Measurements from ENCODE around the gene SDK1. TPM values are rescaled to one million over a fixed set of nuclear protein-coding genes. Genes with fewer than 3 reads are reported as not detected.

Gene SDK1
- total and polyA plus RNA-seq, 2 experiments from 2014 or later, result not detected

DNA sequence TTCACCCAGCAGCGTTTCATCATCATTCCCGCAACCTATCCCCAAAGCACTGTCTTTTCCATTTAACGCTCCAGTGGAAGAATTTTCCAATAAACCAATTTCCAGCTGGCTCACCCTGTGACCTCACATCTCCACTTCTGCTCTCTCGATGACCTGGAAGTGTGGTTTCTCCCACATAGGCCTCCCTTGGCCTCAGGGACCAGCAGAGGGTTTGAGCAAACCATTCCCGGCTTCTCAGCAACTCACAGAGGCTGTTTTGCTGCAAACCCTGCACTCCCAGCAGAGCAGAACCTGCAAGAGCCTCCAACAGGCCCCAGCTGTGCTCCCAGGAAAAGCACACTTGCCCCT, 858.1 kb downstream of the SDK1 start:
- in situ Hi-C loops (cut with MboI), result no loop called here
- Histone ChIP-seq H3K79me2 (ENCODE audit: insufficient read depth) (no peaks in the 10 kb centered on the region), H3K4me2 (ENCODE audit: unreplicated experiment) (no peak overlapping the region), H3K9me2 (ENCODE audit: insufficient read depth) (no peaks in the 10 kb centered on the region), H3K27ac (no peak overlapping the region), H3F3A (ENCODE audit: insufficient read depth) (no peaks in the 10 kb centered on the region), H4K20me1 (ENCODE audit: insufficient read depth) (no peaks in the 10 kb centered on the region), H3K4me3 (no peak overlapping the region), H3K9me3 (ENCODE audit: low read depth) (no peaks in the 10 kb centered on the region), H3K9ac (no peak overlapping the region), H3K36me3 (ENCODE audit: low read depth) (no peaks in the 10 kb centered on the region), H2AFZ (no peak overlapping the region), H3K27me3 (replicated peaks; ENCODE audit: insufficient read depth) (no peaks in the 10 kb centered on the region), H3K4me1 (ENCODE audit: insufficient read depth) (no peaks in the 10 kb centered on the region)
- no peak for TF ChIP-seq EZH2 (IDR thresholded peaks at IDR 0.05; ENCODE audit: insufficient read depth, poor library complexity, severe bottlenecking)
- TF ChIP-seq EZH2phosphoT487 (IDR thresholded peaks at IDR 0.05; ENCODE audit: insufficient read depth, low read depth), result no peak
- 55 to 71% methylated on average over 5 of the region's 5 CpGs for WGBS, 2 experiments (ENCODE audit: low coverage in 1 of 2, low lambda C conversion rate in 2 of 2, missing lambda C conversion rate in 2 of 2)
- no peak for DNase-seq

DNA sequence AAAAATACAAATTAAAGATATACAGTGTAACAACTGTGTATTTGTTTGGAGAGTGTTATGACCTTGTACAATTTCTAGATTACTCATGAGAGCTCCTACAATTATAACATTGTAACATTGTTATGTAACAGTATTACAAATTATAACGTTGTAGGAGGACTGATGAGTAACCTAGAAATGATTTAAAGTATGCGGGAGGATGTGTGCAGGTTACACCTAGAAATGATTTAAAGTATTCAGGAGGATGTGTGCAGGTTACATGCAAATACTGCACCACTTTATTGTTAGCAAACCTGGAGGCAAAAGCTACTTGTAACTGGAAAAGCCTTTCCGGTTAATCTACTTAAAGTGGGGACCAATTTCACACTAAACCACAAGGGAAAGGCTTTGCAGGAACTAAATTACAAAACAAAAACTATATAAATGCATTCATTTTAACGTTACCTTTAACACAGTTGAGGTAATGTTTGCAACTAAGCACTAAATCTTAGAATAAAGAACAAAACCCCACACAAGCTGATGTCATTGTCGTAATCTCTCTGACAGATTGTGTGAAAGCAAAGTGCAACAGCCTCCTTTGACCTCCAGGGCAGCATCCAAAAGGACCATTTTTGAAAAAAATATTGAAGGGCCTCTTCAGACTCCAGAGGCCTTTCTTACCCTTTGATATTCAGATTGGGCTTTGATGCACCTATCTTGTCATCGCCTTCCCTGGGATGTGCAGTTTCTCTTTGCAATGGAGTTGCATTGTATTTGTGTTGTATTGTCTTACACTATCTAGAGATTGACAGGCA, 858.9 kb downstream of the SDK1 start:
- H3K4me3 ChIP-seq, result no peak overlapping the region
- H3K36me3 ChIP-seq (ENCODE audit: low read depth), result no peaks in the 10 kb centered on the region
- no peaks in the 10 kb centered on the region for H4K20me1 ChIP-seq (ENCODE audit: insufficient read depth)
- no peak overlapping the region for H3K9ac ChIP-seq
- in situ Hi-C loops (cut with MboI), result no loop called here
- H3K4me1 ChIP-seq (ENCODE audit: insufficient read depth), result no peaks in the 10 kb centered on the region
- no peak overlapping the region for H3K27ac ChIP-seq
- no peak overlapping the region for H3K4me2 ChIP-seq (ENCODE audit: unreplicated experiment)
- DNase-seq, result no peak
- no peaks in the 10 kb centered on the region for H3K9me2 ChIP-seq (ENCODE audit: insufficient read depth)
- no peaks in the 10 kb centered on the region for H3K9me3 ChIP-seq (ENCODE audit: low read depth)
- 47 to 49% methylated on average over 6 of the region's 6 CpGs for WGBS, 2 experiments (ENCODE audit: low coverage in 1 of 2, low lambda C conversion rate in 2 of 2, missing lambda C conversion rate in 2 of 2)
- H3K79me2 ChIP-seq (ENCODE audit: insufficient read depth), result no peaks in the 10 kb centered on the region
- H3F3A ChIP-seq (ENCODE audit: insufficient read depth), result no peaks in the 10 kb centered on the region
- H2AFZ ChIP-seq, result no peak overlapping the region
- no peaks in the 10 kb centered on the region for H3K27me3 ChIP-seq (replicated peaks; ENCODE audit: insufficient read depth)
- TF ChIP-seq EZH2phosphoT487 (IDR thresholded peaks at IDR 0.05; ENCODE audit: insufficient read depth, low read depth), result no peak
- no peak for TF ChIP-seq EZH2 (IDR thresholded peaks at IDR 0.05; ENCODE audit: insufficient read depth, poor library complexity, severe bottlenecking)

DNA sequence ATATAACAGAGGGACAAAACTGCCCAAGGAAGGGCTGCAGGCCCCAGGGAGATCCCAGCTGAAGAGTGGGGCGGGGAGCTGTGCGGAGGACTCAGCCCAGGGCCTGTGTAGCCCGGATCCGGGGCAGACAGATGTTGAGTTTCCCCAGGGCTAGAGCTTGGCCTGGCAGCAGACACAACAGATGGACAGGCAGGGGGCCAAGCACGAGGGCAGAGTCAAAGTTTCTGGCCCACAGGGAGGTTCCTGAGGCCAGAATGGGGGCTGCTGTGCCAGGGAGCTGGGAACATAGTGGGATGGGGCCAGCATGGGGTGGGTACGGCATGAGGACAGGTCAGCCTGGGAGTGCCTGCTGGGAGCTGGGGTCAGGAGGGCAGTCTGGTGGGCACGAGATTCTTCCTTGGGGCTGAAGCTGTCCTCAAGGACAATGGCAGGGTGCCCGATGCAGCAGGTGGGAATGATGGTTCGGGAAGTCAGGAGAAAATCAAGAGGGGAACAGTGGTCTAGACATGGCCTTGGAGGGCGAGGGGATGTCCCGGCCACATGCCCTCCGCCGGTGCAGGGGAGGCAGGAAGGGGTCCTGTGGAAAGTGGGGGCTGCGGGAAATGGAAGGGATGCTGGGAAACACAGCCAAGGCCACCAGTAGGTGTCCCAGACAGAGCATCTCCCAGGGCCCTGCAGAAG, 862.0 kb downstream of the SDK1 start:
- no peaks in the 10 kb centered on the region for H3K9me3 ChIP-seq (ENCODE audit: low read depth)
- H3K79me2 ChIP-seq (ENCODE audit: insufficient read depth), result no peaks in the 10 kb centered on the region
- no peaks in the 10 kb centered on the region for H3F3A ChIP-seq (ENCODE audit: insufficient read depth)
- H3K4me3 ChIP-seq, result no peak overlapping the region
- no peaks in the 10 kb centered on the region for H3K27me3 ChIP-seq (replicated peaks; ENCODE audit: insufficient read depth)
- 29 to 32% methylated on average over 14 of the region's 14 CpGs for WGBS, 2 experiments (ENCODE audit: low coverage in 1 of 2, low lambda C conversion rate in 2 of 2, missing lambda C conversion rate in 2 of 2)
- H3K4me2 ChIP-seq (ENCODE audit: unreplicated experiment), result no peak overlapping the region
- H3K27ac ChIP-seq, result no peak overlapping the region
- no peaks in the 10 kb centered on the region for H3K4me1 ChIP-seq (ENCODE audit: insufficient read depth)
- DNase-seq, result no peak
- TF ChIP-seq EZH2phosphoT487 (IDR thresholded peaks at IDR 0.05; ENCODE audit: insufficient read depth, low read depth) (no peak), EZH2 (IDR thresholded peaks at IDR 0.05; ENCODE audit: insufficient read depth, poor library complexity, severe bottlenecking) (no peak)
- no peaks in the 10 kb centered on the region for H4K20me1 ChIP-seq (ENCODE audit: insufficient read depth)
- in situ Hi-C loops (cut with MboI), result no loop called here
- no peak overlapping the region for H3K9ac ChIP-seq
- no peaks in the 10 kb centered on the region for H3K36me3 ChIP-seq (ENCODE audit: low read depth)
- no peak overlapping the region for H2AFZ ChIP-seq
- no peaks in the 10 kb centered on the region for H3K9me2 ChIP-seq (ENCODE audit: insufficient read depth)

DNA sequence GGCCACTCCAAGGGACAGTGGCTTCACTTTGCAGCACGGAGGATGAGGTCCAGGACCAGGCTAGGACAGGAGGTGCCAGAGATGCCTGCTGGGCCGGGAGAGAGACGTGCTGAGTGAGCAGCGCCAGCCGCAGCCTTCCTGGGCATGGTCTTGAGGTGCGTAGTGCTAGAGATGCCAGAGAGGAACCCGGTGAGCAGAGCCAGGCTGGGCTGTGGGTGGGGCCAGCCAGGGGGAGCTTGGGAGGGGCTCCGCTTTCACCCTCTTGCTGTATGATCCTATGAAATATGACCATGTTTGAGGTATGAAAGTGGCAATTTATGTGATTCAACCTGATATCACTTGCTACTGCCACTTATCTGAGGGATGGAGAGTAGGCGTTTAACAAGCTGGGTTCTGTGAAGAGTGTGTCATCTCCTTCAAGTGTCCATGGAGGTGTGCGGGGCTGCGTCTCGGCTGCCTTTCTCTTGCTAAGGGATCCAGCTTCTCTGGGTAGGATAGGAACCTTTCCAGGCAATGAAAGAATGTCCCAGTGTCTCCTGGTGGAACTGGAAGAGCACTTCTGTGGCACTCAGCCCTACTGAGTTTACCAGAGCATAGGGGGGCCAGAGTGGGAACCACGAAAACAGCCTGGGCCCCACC, 862.6 kb downstream of the SDK1 start:
- Histone ChIP-seq H3K9ac (no peak overlapping the region), H4K20me1 (ENCODE audit: insufficient read depth) (no peaks in the 10 kb centered on the region), H3K27ac (no peak overlapping the region), H3K4me1 (ENCODE audit: insufficient read depth) (no peaks in the 10 kb centered on the region), H3K9me3 (ENCODE audit: low read depth) (no peaks in the 10 kb centered on the region), H3K4me2 (ENCODE audit: unreplicated experiment) (no peak overlapping the region), H3K36me3 (ENCODE audit: low read depth) (no peaks in the 10 kb centered on the region), H3K4me3 (no peak overlapping the region), H3K79me2 (ENCODE audit: insufficient read depth) (no peaks in the 10 kb centered on the region), H2AFZ (no peak overlapping the region), H3K27me3 (replicated peaks; ENCODE audit: insufficient read depth) (no peaks in the 10 kb centered on the region), H3F3A (ENCODE audit: insufficient read depth) (no peaks in the 10 kb centered on the region), H3K9me2 (ENCODE audit: insufficient read depth) (no peaks in the 10 kb centered on the region)
- TF ChIP-seq EZH2phosphoT487 (IDR thresholded peaks at IDR 0.05; ENCODE audit: insufficient read depth, low read depth) (no peak), EZH2 (IDR thresholded peaks at IDR 0.05; ENCODE audit: insufficient read depth, poor library complexity, severe bottlenecking) (no peak)
- in situ Hi-C loops (cut with MboI), result no loop called here
- no peak for DNase-seq
- 56 to 62% methylated on average over 12 to 13 of the region's 13 CpGs for WGBS, 2 experiments (ENCODE audit: low coverage in 1 of 2, low lambda C conversion rate in 2 of 2, missing lambda C conversion rate in 2 of 2)

Data from GM23248 (cell line).